Activated T-cell treated with anti-CD3 and anti-CD28 coated beads for 48 hours (primary cell): ENCODE measurements around the gene ITPKA.

Experiments
- DNase-seq: peaks from one replicate; pipeline ENCODE4 v3.0.0-alpha.2; 2020; ENCODE audit warnings: low read depth

Gene ITPKA

GRCh38 chr15:41511331-41511898 lies 17.7 kb downstream of the ITPKA start:
- DNase-seq: no peak

DNA sequence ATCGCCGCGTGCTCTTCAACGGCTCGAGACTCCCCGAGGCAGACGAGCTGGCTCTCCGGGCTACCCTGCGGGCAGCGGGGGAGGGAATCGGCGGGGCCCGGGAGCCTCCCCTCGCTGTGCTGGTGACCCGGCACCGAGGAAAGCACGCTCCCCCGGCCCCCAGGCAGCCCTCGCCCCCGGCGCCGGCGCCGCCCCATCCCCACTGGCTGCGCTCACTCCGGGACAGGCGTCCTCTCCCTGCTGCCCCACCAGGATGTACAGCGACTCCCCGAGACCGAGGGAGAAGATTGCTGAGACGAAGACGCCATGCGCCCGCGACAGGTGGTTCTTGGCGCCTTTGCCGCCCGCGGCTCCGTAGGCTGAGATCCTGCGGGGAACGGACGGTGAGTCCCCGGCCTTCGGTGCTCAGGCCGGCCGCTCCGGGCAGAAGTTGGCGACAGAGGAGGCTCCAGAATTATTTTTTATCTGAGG lies 18.3 kb downstream of the ITPKA start:
- no peak for DNase-seq

GRCh38 chr15:41512512-41512939 lies 18.9 kb downstream of the ITPKA start:
- no peak for DNase-seq

- DNase-seq: no peak
Measured at GRCh38 chr15:41512940-41513505, 19.3 kb downstream of the ITPKA start.

GRCh38 chr15:41513506-41514227 lies 20.0 kb downstream of the ITPKA start, which contains the start of gene LTK:
Gene LTK (minus strand): TSS chr15:41513827. CDS start chr15:41513709, 118 bp downstream.
- DNase-seq: no peak

- DNase-seq: no peak
Measured at GRCh38 chr15:41517895-41518449, 24.3 kb downstream of the ITPKA start.

DNA sequence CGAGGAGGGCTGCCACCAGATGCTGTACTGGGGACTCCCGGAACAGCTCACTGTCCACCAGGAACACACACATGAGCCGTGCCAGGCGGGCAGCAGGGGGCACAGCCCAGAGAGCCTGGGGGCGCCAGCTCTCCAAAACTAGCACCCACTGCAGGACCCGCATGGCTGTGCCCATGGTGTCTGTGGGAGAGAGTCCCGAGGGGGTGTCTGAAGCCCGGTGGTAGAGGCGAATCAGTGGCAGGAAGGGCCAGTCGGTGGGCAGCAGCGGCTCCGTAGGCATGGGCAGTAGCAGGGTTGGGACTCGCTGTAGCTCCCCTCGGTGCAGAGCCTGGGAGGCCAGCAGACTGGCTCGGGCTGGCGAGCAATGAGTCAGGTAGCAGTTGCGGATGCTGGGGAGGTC lies 27.0 kb downstream of the ITPKA start:
- DNase-seq: no peak

DNA sequence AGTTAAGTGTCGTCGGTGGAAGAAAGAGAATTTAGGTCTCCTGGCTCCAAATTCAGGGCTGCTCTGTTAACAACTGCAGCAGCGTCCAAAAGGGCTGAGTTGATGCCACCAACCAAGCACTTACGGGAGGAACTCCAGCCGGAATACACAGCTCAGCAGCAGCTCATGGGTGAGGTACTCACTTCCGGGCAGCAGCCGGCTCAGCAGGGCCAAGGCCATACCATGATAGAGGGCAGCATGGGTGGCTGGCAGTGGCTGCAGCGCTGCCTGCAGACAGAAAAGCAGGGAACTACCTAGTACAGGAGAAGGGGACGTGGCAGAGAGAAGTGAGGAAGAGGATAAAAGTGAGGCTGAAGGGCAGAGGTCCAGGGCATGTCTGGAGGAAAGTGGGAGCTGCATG lies 27.9 kb downstream of the ITPKA start:
- DNase-seq: no peak

- DNase-seq: no peak
Measured at GRCh38 chr15:41523097-41523496, 29.4 kb downstream of the ITPKA start.

DNA sequence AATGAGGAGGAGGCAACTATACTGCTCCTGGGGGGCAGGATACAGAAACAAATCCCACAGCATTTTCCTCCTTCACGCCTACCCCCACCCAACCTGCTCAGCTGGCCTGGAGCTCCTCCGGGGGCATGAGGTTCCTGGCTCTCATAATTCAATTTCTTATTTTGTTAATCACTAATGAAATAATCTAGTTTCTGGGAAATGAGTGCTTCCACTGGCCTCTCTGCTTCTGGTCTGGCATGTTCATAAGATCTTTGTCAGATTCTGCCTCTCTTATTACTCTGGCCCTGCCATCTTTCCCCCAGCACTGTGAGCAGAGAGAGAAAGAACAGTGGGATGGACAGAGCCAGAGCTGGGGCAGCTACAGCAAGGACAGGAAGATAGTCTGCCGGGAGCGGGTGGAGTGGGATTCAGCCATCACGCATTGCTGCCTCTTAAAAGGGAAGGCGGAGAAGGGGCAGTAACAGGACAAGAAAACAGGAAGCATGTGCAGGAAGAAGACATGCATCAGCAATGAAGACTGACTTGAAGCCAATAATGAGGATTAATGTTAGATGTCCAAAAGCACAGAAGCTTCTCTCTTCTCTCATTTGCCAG lies 36.8 kb downstream of the ITPKA start:
- no peak for DNase-seq

DNA sequence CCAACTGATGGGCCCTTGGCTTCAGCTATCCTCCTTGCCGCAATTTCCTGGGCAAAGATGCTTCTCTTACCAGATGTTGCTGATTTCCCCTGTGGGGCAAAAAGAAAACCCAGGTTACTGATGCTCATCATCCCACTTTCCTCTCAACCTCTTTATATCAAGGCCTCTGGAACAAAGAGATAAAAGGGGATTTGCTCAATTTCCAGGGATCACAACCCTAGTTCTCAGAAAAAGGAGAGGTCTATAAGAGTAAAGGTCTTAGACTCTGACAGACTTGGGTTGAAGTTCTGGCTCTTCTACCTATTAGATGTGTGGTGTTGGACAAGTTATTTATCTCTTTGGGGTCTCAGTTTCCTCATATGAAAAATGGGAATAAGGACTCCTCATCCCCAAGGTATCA lies 41.9 kb downstream of the ITPKA start:
- no peak for DNase-seq

GRCh38 chr15:41536866-41537265 lies 43.2 kb downstream of the ITPKA start:
- no peak for DNase-seq

- no peak for DNase-seq
Measured at GRCh38 chr15:41543521-41543870, 49.8 kb downstream of the ITPKA start.

- no peak for DNase-seq
Measured at GRCh38 chr15:41544650-41545015, 51.0 kb downstream of the ITPKA start.

- no peak for DNase-seq
Measured at GRCh38 chr15:41545218-41545617, 51.5 kb downstream of the ITPKA start.

DNA sequence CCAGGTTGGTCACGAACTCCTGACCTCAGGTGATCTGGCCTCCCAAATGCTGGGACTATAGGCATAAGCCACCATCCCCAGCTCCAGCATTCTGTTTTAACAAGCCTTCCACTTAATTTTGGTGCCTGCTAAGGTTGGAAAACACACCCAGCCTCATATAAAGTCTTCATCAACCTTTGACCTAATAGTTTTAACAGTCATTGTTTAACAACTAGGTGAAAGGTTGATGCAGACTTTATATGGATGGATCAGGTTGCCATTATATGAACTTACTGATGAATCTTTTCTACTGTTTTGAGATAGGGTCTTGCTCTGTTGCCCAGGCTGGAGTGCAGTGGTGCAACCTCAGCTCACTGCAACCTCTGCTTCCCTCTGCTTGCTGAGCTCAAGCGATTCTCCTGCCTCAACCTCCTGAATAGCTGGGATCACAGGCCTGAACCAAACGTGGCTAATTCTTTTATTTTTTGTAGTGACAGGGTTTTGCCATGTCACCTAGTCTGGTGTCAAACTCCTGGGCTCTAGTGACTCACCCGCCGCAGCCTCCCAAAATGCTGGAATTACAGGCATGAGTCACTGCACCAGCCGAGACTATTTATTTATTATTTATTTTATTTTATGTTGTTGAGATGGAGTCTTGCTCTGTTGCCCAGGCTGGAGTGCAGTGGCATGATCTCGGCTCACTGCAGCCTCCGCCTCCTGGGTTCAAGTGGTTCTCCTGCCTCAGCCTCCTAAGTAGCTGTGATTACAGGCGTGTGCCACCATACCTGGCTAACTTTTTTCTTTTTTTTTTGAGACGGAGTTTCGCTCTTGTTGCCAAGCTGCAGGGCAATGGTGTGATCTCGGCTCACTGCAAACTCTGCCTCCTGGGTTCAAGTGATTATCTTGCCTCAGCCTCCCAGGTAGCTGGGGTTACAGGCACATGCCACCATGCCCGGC lies 53.4 kb downstream of the ITPKA start:
- DNase-seq: no peak

DNA sequence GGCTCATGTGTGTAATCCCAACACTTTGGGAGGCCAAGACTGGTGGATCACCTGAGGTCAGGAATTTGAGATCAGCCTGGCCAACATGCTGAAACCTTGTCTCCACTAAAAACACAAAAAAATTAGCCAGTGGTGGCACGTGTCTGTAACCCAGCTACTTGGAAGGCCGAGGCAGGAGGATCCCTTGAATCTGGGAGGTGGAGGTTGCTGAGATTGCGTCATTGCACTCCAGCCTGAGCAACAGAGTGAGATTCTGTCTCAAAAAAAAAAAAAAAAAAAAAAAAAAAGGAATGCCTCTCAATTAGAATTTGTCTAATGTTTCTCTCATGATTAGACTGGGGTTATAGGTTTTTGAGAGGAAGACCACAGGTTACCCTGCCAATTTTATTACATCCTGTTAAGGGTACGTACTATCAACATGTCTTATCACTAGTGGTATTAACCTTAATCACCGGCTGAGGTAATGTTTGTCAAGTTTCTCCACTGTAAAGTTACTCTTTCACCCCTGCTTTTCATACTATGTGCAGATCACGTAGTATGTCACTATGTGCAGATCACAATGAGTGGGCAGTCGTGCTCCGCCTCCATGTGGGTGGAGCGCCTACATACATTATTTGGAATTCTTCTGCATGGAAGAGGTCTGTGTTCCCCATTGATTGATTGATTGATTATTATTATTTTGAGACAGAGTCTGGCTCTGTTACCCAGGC lies 56.5 kb downstream of the ITPKA start:
- DNase-seq: no peak
